AG04450 (cell line): Measurements from ENCODE around the gene THBS1. TPM values are rescaled to one million over a fixed set of nuclear protein-coding genes. Genes with fewer than 3 reads are reported as not detected.
A peak's percentile ranks its signal among the peaks of the same experiment; 100 is the strongest.

ENCODE experiments used
- CTCF ChIA-PET: fragments of 300-600, 350-600 bp; formaldehyde crosslinking; extraction: SDS; loops from one replicate; lab custom pipeline; 2022; ENCODE audit warnings: antibody characterized with exemption, inconsistent platforms; lab: Charles Lee
- POLR2A ChIA-PET: fragments of 350-600 bp; formaldehyde crosslinking; extraction: SDS; loops from one replicate; lab custom pipeline; 2021; ENCODE audit warnings: antibody characterized with exemption, inconsistent platforms; lab: Yijun Ruan, JAX
- DNase-seq: peaks from one replicate; pipeline ENCODE4 v3.0.0-alpha.2; 2011; ENCODE audit warnings: low read depth, low spot score
- H3K27ac ChIP-seq: one replicate; pipeline ENCODE4 v1.5.1; 2012; ENCODE audit warnings: low read depth, low read length, control low read depth
- H3K27me3 ChIP-seq: one replicate; pipeline ENCODE4 v1.6.0; 2012; ENCODE audit warnings: low read length; ENCODE audit not compliant: control insufficient read depth, insufficient read depth
- H3K4me3 ChIP-seq: 2 replicates; pipeline ENCODE4 v1.5.1; 2011; ENCODE audit warnings: mild to moderate bottlenecking, low read depth, low read length, control low read depth
- H3K9me3 ChIP-seq: 2 replicates; pipeline ENCODE4 v1.5.1; 2012; ENCODE audit warnings: low read length; ENCODE audit not compliant: control insufficient read depth, insufficient read depth
- CTCF ChIP-seq: IDR thresholded peaks from 2 replicates; pipeline ENCODE4 v1.5.1; 2011; ENCODE audit warnings: low read depth, low read length, control low read depth, inconsistent platforms
- polyA plus RNA-seq: library from polyadenylated mRNA; depleted of rRNA; stranded (reverse); fragments of >200 nt; gene quantifications from 2 replicates; pipeline ENCODE4 v1.2.3, GENCODE V29; 2011

The THBS1 gene
- polyA plus RNA-seq, 1 experiment = 686 TPM

- H3K9me3 ChIP-seq = no peaks in the 10 kb centered on the region
- H3K27ac ChIP-seq = no peak overlapping the region
- no peaks in the 10 kb centered on the region for H3K27me3 ChIP-seq
- no peak for TF ChIP-seq CTCF
- ChIA-PET CTCF (interaction anchor here (0.8 to 2.6 kb wide), 2 partner anchors 12 to 159 kb away, joined by 4 to 24 read pairs; no protein-coding TSS in a partner anchor), POLR2A (interaction anchor here (0.6 to 1.5 kb wide), 6 partner anchors 12 to 463 kb away, joined by 3 to 11 read pairs (median 4); partner anchors contain the start of genes FSIP1 and THBS1)
- DNase-seq = no peak
- no peak overlapping the region for H3K4me3 ChIP-seq
These were observed 17.4 kb downstream of the THBS1 start for GRCh38 chr15:39598186-39598850.

GRCh38 chr15:39598958-39599845 lies 18.3 kb downstream of the THBS1 start:
- no peak for DNase-seq
- Histone ChIP-seq H3K4me3 (no peak overlapping the region), H3K9me3 (no peaks in the 10 kb centered on the region), H3K27me3 (no peaks in the 10 kb centered on the region), H3K27ac (no peak overlapping the region)
- TF ChIP-seq CTCF = no peak
- CTCF ChIA-PET = interaction anchor here (0.6 to 2.6 kb wide), 3 partner anchors 12 to 172 kb away, joined by 3 to 24 read pairs (median 4); no protein-coding TSS in a partner anchor
- POLR2A ChIA-PET = interaction anchor here (0.6 to 1.5 kb wide), 9 partner anchors 13 to 724 kb away, joined by 3 to 11 read pairs (median 4); partner anchors contain the start of genes FSIP1, INAFM2 and THBS1

- H3K27ac ChIP-seq = no peak overlapping the region
- TF ChIP-seq CTCF = no peak
- ChIA-PET CTCF (interaction anchor here (0.6 to 2.6 kb wide), 3 partner anchors 86 to 171 kb away, joined by 3 to 24 read pairs (median 3); no protein-coding TSS in a partner anchor), POLR2A (interaction anchor here (0.6 to 1.3 kb wide), 5 partner anchors 25 to 723 kb away, joined by 3 to 9 read pairs (median 4); partner anchors contain the start of gene INAFM2)
- no peak overlapping the region for H3K4me3 ChIP-seq
- no peaks in the 10 kb centered on the region for H3K9me3 ChIP-seq
- DNase-seq = no peak
- H3K27me3 ChIP-seq = no peaks in the 10 kb centered on the region
These were observed 19.0 kb downstream of the THBS1 start for GRCh38 chr15:39599871-39600270.

DNA sequence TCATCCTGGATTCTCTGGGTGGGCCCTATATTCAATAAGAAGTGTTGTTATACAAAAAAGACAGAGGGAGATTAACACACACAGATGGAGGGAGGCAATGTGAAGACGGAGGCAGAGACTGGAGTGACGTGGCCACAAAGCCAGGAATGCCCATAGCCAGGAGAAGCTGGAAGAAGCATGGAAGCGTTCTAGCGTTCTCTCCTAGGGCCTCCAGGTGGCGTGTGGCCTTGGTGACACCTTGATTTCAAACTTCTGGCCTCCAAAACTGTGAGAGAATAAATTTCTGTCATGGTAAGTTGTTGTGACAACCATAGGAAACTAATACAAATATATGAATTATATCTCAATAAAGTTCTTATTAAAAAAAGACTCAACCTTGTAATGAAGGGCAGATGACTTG lies 21.3 kb downstream of the THBS1 start:
- TF ChIP-seq CTCF = 0 out of 2 replicates have a peak, but pooled peaks have one; percentile 12
- H3K9me3 ChIP-seq = no peaks in the 10 kb centered on the region
- no peak overlapping the region for H3K4me3 ChIP-seq
- H3K27ac ChIP-seq = no peak overlapping the region
- no peaks in the 10 kb centered on the region for H3K27me3 ChIP-seq
- ChIA-PET POLR2A (interaction anchor here (0.6 kb wide), 1 partner anchor 154 kb away, joined by 3 read pairs; no protein-coding TSS in a partner anchor), CTCF (interaction anchor here (3.1 kb wide), 1 partner anchor 155 kb away, joined by 15 read pairs; no protein-coding TSS in a partner anchor)
- no peak for DNase-seq
